Neural progenitor cell (in vitro differentiated cells): Measurements from ENCODE around the gene SEPTIN8. TPM values are rescaled to one million over a fixed set of nuclear protein-coding genes. Genes with fewer than 3 reads are reported as not detected.

Source experiments
- DNase-seq: peaks from one replicate; pipeline ENCODE4 v3.0.0-alpha.2; 2016; ENCODE audit warnings: low spot score
- H2AFZ ChIP-seq: fragments of 200-600 bp; sonication (generic); replicated peaks from 2 replicates; pipeline ENCODE4 v1.6.1; 2016; ENCODE audit warnings: antibody characterized with exemption
- H3F3A ChIP-seq: fragments of 200-600 bp; sonication (generic); 2 replicates; pipeline ENCODE4 v1.6.1; 2016; ENCODE audit warnings: antibody characterized with exemption, low read depth
- H3K27ac ChIP-seq: fragments of 200-600 bp; sonication (generic); 2 replicates; pipeline ENCODE4 v1.5.1; 2016; ENCODE audit warnings: mild to moderate bottlenecking
- H3K27me3 ChIP-seq: fragments of 200-600 bp; sonication (generic); 2 replicates; pipeline ENCODE4 v1.6.1; 2016; ENCODE audit warnings: mild to moderate bottlenecking, moderate library complexity
- H3K36me3 ChIP-seq: fragments of 200-600 bp; sonication (generic); 2 replicates; pipeline ENCODE4 v1.5.1; 2016
- H3K4me1 ChIP-seq: fragments of 200-600 bp; sonication (generic); 2 replicates; pipeline ENCODE4 v1.6.1; 2016; ENCODE audit warnings: mixed run types
- H3K4me2 ChIP-seq: fragments of 200-600 bp; sonication (generic); 2 replicates; pipeline ENCODE4 v1.6.1; 2016
- H3K4me3 ChIP-seq: fragments of 200-600 bp; sonication (generic); 2 replicates; pipeline ENCODE4 v1.5.1; 2016
- H3K79me2 ChIP-seq: fragments of 200-600 bp; sonication (generic); 2 replicates; pipeline ENCODE4 v1.6.1; 2016; ENCODE audit warnings: low read depth
- H3K9ac ChIP-seq: fragments of 200-600 bp; sonication (generic); 2 replicates; pipeline ENCODE4 v1.6.1; 2016
- H3K9me3 ChIP-seq: fragments of 200-600 bp; sonication (generic); 2 replicates; pipeline ENCODE4 v1.5.1; 2016; ENCODE audit warnings: low read depth
- H4K20me1 ChIP-seq: fragments of 200-600 bp; sonication (generic); 2 replicates; pipeline ENCODE4 v1.6.1; 2016; ENCODE audit warnings: low read depth
- H3K27ac Mint-ChIP-seq: 3 replicates; pipeline ENCODE4 v1.8.0; 2021; ENCODE audit warnings: mixed read lengths
- H3K27me3 Mint-ChIP-seq: 2 replicates; pipeline ENCODE4 v1.8.0; 2022; ENCODE audit warnings: low read depth, mild to moderate bottlenecking, inconsistent platforms, moderate library complexity, mixed read lengths; ENCODE audit not compliant: insufficient read depth
- H3K36me3 Mint-ChIP-seq: 3 replicates; pipeline ENCODE4 v1.8.0; 2021; ENCODE audit warnings: mixed read lengths
- H3K4me1 Mint-ChIP-seq: 3 replicates; pipeline ENCODE4 v1.8.0; 2021; ENCODE audit warnings: mixed read lengths
- H3K4me3 Mint-ChIP-seq: 3 replicates; pipeline ENCODE4 v1.8.0; 2021; ENCODE audit warnings: mild to moderate bottlenecking, moderate library complexity, mixed read lengths
- H3K9me3 Mint-ChIP-seq: 3 replicates; pipeline ENCODE4 v1.8.0; 2020; ENCODE audit warnings: mixed read lengths
- EZH2 ChIP-seq: fragments of 200-600 bp; sonication (generic); IDR thresholded peaks from 2 replicates; pipeline ENCODE4 v1.6.1; 2017; ENCODE audit warnings: antibody characterized with exemption, mild to moderate bottlenecking, moderate library complexity
- EZH2phosphoT487 ChIP-seq: fragments of 200-600 bp; sonication (generic); IDR thresholded peaks from 2 replicates; pipeline ENCODE4 v1.6.1; 2017; ENCODE audit warnings: antibody characterized with exemption
- total RNA-seq: library from RNA; depleted of rRNA; stranded (reverse); fragments of >200 nt; gene quantifications from 2 replicates; pipeline ENCODE4 v1.2.3, GENCODE V29; 2015; ENCODE audit warnings: low replicate concordance
- TF ChIP-seq, protein P1 (sequence below): fragments of 200-600 bp; sonication (generic); IDR thresholded peaks from 2 replicates; pipeline ENCODE4 v1.5.1; 2017; ENCODE audit warnings: antibody characterized with exemption, mild to moderate bottlenecking

SEPTIN8 gene
- total RNA-seq, 1 donor from 2014 or later, result 39.9 TPM

GRCh38 chr5:132766806-132767055 lies 10.3 kb downstream of the SEPTIN8 start:
- Mint-ChIP-seq H3K4me1 (peaks cover 10% of the 10 kb centered on the region), H3K27me3 (peaks cover 4% of the 10 kb centered on the region), H3K4me3 (no peak overlapping the region), H3K9me3 (no peaks in the 10 kb centered on the region), H3K27ac (no peak overlapping the region), H3K36me3 (peaks cover 9% of the 10 kb centered on the region)
- TF ChIP-seq EZH2 (no peak), EZH2phosphoT487 (no peak)
- TF ChIP-seq, protein P1, sequence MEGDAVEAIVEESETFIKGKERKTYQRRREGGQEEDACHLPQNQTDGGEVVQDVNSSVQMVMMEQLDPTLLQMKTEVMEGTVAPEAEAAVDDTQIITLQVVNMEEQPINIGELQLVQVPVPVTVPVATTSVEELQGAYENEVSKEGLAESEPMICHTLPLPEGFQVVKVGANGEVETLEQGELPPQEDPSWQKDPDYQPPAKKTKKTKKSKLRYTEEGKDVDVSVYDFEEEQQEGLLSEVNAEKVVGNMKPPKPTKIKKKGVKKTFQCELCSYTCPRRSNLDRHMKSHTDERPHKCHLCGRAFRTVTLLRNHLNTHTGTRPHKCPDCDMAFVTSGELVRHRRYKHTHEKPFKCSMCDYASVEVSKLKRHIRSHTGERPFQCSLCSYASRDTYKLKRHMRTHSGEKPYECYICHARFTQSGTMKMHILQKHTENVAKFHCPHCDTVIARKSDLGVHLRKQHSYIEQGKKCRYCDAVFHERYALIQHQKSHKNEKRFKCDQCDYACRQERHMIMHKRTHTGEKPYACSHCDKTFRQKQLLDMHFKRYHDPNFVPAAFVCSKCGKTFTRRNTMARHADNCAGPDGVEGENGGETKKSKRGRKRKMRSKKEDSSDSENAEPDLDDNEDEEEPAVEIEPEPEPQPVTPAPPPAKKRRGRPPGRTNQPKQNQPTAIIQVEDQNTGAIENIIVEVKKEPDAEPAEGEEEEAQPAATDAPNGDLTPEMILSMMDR, result no peak
- no peak overlapping the region for H3K27ac ChIP-seq
- H3F3A ChIP-seq, result peaks cover 14% of the 10 kb centered on the region
- no peak overlapping the region for H2AFZ ChIP-seq
- DNase-seq, result no peak
- H4K20me1 ChIP-seq, result peaks cover 8% of the 10 kb centered on the region
- no peak overlapping the region for H3K9ac ChIP-seq
- H3K4me1 ChIP-seq, result peaks cover 14% of the 10 kb centered on the region
- H3K27me3 ChIP-seq, result no peaks in the 10 kb centered on the region
- no peak overlapping the region for H3K4me2 ChIP-seq
- H3K36me3 ChIP-seq, result no peaks in the 10 kb centered on the region
- H3K4me3 ChIP-seq, result no peak overlapping the region
- H3K79me2 ChIP-seq, result no peaks in the 10 kb centered on the region
- no peaks in the 10 kb centered on the region for H3K9me3 ChIP-seq

GRCh38 chr5:132766020-132766805 lies 10.8 kb downstream of the SEPTIN8 start:
- no peak overlapping the region for H3K4me2 ChIP-seq
- no peaks in the 10 kb centered on the region for H3K27me3 ChIP-seq
- no peaks in the 10 kb centered on the region for H3K36me3 ChIP-seq
- no peak overlapping the region for H2AFZ ChIP-seq
- H3K9ac ChIP-seq, result no peak overlapping the region
- Mint-ChIP-seq H3K27ac (no peak overlapping the region), H3K4me1 (peaks cover 5% of the 10 kb centered on the region), H3K36me3 (peaks cover 9% of the 10 kb centered on the region), H3K9me3 (no peaks in the 10 kb centered on the region), H3K4me3 (no peak overlapping the region), H3K27me3 (peaks cover 4% of the 10 kb centered on the region)
- H3F3A ChIP-seq, result peaks cover 10% of the 10 kb centered on the region
- peaks cover 8% of the 10 kb centered on the region for H3K4me1 ChIP-seq
- no peak overlapping the region for H3K4me3 ChIP-seq
- H3K9me3 ChIP-seq, result no peaks in the 10 kb centered on the region
- TF ChIP-seq EZH2phosphoT487 (no peak), EZH2 (no peak)
- TF ChIP-seq, protein P1, result no peak
- no peaks in the 10 kb centered on the region for H3K79me2 ChIP-seq
- DNase-seq, result no peak
- peaks cover 5% of the 10 kb centered on the region for H4K20me1 ChIP-seq
- no peak overlapping the region for H3K27ac ChIP-seq

- Histone ChIP-seq H3K27me3 (no peaks in the 10 kb centered on the region), H4K20me1 (no peaks in the 10 kb centered on the region), H3F3A (peaks cover 3% of the 10 kb centered on the region), H3K4me3 (no peak overlapping the region), H3K36me3 (no peaks in the 10 kb centered on the region), H3K27ac (no peak overlapping the region), H3K4me1 (peaks cover under 1% of the 10 kb centered on the region), H2AFZ (no peak overlapping the region), H3K79me2 (no peaks in the 10 kb centered on the region), H3K4me2 (no peak overlapping the region), H3K9me3 (no peaks in the 10 kb centered on the region), H3K9ac (no peak overlapping the region)
- Mint-ChIP-seq H3K4me3 (no peak overlapping the region), H3K27ac (no peak overlapping the region), H3K36me3 (peaks cover 11% of the 10 kb centered on the region), H3K27me3 (peaks cover 4% of the 10 kb centered on the region), H3K4me1 (no peaks in the 10 kb centered on the region), H3K9me3 (no peaks in the 10 kb centered on the region)
- TF ChIP-seq EZH2phosphoT487, result no peak
- no peak for TF ChIP-seq EZH2
- TF ChIP-seq, protein P1, result no peak
- no peak for DNase-seq
Measured at GRCh38 chr5:132765311-132766019, 11.6 kb downstream of the SEPTIN8 start.
